Stimulated activated CD4-positive, alpha-beta T cell treated with anti-CD3 and anti-CD28 coated beads, Interleukin-15, amount 100 ng/mL, for 1 hour (primary cell): Measurements from ENCODE around the gene OR2B2.
A peak's percentile ranks its signal among the peaks of the same experiment; 100 is the strongest.

Source experiments
- DNase-seq, 2 donors: peaks; one replicate each; pipeline ENCODE4 v3.0.0-alpha.2; 2020; ENCODE audit warnings: low read depth in 1 of 2, low spot score in 1 of 2

OR2B2 gene

DNA sequence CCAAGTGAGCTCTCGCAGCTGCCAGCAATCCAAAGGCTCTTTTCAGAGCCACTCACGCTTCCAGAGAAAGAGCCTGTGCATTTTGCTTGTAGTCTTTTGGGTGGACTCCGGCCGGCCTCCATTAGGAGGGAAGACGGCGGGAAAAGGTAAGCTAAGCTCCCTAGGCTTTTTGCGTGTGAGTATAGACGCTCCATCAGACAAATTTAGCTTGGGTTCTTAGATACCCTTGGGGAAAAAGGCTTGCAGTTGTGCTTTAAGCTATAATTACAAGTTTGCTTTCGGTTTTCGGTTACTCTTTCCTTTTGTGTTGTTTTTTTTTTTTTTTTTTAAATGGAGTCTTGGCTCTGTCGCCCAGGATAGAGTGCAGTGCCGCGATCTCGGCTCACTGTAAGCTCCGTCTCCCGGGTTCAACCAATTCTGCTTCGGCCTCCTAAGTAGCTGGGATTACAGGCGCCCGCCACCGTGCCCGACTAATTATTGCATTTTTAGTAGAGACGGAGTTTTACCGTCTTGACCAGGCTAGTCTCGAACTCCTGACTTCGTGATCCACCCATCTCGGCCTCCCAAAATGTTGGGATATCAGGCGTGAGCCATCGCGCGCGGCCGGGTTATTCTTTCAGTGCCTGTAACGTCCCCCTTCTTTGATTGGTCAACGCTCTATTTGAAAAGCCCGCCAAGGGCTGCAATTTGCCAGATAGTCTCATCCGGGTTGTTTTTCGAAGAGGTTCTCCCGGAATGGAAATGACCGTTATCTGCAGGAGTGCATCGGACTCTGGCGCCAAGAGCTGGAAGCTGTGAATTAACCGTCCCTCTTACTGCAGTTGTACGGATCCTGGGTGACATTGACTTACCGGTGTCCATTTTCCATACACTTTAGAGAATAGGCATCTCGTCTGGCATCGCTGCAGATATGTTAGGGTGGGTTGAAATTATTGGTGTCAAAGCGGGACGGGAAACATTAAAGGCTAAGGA is 18.1 kb downstream of the OR2B2 start:
- DNase-seq, result peak in 1 of 2 donors; percentile 40

DNA sequence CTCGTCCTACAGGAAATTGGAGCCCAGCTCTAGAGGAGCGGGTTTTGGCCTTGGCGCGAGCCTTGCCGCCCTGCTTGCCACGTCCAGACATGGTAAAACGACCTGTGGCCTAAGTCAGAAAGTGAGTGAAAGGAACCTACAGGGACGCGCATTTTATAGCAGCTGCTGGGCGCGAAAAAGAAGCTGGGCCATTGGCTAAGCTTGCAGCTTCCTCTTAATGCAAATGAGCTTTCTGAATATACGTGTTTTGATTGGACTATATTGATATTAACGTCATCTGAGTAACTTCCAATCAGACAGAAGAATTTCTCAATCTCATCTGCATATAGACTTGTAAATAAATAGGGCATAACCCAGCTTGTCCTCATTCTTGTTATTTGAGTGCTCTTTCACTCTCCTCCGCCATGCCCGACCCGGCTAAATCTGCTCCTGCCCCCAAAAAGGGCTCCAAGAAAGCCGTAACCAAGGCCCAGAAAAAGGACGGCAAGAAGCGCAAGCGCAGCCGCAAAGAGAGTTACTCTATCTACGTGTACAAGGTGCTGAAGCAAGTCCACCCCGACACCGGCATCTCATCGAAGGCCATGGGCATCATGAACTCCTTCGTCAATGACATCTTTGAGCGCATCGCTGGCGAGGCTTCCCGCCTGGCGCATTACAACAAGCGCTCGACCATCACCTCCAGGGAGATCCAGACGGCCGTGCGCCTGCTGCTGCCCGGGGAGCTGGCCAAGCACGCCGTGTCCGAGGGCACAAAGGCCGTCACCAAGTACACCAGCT is 18.9 kb downstream of the OR2B2 start:
- DNase-seq, result peak; percentile 62 to 65

DNA sequence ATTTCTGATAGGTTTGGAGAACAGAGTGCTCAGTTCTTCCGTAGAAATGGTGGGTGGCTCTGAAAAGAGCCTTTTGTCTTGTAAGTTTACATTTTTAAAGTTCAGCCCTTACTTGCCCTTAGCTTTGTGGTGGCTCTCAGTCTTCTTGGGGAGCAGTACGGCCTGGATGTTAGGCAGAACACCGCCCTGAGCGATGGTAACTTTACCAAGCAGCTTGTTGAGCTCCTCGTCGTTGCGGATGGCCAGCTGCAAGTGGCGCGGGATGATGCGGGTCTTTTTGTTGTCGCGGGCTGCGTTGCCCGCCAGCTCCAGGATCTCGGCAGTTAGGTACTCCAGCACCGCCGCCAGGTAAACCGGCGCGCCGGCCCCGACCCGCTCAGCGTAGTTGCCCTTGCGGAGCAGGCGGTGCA is 19.5 kb downstream of the OR2B2 start:
- no peak for DNase-seq

DNA sequence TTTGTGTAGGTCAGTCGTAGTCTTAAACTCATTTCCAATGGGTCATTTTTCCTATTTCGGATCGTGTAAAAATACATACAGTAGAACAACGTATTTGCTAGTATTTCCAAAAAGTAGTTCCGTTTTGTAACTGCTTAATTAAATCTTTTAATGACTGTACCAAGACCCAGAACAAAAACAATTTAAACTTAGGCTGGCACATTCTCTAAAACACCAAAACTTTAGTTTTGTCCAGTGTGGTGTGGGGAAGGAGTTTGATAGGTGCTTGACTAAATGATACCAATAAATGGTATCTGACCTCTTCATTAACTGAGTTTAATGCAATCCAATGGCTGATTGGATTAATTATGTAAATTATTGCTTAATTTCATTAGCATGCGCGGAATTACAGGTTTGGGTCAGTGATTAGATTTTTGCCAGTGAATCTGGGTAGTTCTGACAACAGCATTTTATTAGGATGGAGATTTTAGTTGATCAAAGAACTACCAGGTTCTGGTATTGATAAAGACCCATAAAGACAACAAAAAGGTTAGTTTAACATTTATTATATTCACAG is 20.8 kb downstream of the OR2B2 start:
- DNase-seq, result no peak

DNA sequence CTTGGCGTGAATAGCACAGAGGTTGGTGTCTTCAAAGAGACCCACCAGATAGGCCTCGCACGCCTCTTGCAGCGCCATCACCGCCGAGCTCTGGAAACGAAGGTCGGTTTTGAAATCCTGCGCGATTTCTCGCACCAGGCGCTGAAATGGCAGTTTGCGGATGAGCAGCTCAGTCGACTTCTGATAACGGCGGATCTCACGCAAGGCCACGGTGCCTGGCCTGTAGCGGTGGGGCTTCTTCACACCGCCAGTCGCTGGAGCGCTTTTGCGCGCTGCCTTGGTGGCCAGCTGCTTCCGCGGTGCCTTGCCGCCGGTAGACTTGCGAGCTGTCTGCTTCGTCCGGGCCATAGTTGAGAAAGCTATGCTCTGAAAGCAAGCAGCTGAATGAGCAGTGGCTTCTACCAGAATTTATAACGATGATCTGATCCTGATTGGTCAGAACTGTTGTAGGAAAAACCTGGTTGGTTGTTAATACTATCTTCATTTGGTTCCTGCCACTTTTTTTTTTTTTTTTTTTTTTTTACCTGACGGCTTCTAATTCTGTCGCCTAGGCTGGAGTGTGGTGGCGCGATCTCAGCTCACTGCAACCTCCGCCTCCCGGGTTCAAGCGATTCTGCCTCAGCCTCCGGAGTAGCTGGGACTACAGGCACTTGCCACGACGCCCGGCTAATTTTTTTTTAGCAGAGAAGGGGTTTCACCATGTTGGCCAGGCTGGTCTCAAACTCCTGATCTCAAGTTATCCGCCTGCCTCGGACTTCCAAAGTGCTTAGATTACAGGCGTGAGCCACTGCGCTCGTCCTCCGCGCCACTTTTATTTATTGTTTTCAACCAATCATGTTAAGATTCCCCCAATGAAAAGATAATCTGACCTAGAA is 21.5 kb downstream of the OR2B2 start:
- DNase-seq, result peak in 1 of 2 donors; percentile 42

DNA sequence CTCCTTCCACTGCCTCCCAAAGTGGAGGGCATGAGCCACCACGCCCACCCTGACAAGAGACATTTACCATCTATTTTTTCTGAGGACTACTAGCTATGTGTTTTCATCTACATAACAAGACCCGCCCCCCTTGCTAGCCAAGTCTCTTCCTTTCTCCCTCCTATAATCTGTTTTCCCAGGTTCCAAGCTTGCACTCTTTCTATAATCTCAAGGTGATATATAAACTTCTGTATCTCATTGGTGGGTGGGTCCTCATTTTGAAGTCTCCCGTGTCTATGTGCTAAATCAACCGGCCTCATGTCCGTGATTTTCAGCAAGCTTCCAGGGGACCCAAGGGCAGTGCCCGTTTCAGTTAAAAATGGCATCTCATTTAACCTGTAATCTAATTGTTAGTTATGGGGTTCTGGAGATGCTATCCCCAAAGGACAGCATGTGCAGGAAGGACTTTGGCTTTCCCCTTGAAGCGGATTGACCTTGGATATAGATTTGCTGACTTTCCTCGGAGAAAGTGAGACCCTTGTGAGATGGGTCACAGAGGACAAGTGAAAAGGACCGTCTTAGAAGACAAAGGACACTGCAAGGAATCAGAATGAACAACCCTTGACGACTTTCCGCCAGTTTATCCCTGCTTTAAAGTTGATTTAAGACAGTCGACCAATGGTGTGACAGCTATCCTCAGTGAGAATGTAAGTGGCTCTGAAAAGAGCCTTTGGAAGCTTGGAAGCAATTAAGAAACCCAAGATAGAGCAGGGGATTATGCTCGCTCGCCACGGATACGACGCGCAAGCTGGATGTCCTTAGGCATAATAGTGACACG is 22.4 kb downstream of the OR2B2 start:
- DNase-seq, result no peak

DNA sequence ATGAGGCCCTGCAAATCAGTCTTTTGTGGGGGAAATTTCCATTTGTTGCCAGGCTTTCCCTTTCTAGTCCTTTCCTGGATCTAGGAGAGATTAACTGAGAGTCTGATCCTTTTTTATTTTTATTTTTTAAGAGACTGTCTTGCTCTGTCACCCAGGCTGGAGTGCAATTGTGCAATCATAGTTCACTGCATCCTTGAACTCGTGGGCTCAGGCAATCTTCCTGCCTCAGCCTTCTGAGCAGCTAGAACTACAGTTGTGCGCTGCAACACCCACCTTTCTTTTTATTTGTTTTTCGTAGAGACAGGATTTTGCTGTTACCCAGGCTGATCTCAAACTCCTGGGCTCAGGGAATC is 22.9 kb downstream of the OR2B2 start:
- no peak for DNase-seq

DNA sequence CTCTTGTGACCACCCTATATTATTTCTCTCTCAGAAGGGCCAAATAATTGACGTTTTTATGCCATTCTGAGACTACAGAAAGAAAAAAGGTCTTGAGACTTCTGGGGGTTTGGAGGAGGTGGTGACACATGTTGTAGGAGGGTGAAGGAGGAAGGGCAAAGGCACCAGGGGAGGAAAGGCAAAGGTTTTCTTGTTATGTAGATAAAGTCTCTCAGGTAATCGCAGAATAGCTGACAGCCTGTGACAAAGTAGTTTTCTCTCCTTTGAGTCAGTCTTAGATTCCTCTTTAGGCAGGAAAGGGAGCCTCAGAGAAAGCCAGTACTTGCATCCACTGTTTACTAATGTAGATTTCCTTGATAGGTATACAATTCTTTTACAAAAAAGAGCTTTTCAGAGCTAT is 23.6 kb downstream of the OR2B2 start:
- no peak for DNase-seq

DNA sequence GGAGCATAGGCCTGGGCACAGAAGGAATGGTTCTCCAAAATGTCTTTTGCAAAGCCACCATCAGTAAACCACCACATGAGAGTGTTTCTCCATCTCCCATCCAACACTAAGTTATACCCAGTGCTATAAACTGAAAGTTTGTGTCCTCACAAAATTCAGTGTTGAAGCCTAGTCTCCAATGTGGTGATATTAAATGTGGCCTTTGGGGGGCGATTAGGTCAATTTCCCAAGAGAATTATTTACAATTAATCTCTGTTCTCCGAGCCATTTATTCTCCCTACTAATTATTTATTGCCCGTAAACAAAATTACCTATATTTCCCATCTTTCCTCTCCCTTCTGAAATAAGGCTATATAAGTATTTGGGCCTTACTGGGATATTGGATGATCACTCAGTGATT is 26.1 kb downstream of the OR2B2 start:
- no peak for DNase-seq

DNA sequence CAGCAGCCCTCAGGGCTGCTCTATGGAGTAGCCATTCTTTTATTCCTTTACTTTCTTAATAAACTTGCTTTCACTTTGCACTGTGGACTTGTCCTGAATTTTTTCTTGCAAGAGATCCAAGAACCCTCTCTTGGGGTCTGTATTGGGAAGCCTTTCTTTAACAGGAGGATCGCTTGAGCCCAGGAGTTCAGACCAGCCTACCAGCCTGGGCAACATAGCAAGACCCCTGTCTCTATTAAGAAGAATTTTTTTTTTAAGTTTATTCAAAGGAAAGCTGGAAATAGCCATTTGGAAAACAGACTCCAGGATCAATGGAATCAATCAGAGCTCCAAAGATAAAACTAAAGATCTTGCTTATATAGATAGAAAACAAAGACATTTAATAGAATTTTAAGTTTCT is 29.1 kb downstream of the OR2B2 start:
- no peak for DNase-seq

DNA sequence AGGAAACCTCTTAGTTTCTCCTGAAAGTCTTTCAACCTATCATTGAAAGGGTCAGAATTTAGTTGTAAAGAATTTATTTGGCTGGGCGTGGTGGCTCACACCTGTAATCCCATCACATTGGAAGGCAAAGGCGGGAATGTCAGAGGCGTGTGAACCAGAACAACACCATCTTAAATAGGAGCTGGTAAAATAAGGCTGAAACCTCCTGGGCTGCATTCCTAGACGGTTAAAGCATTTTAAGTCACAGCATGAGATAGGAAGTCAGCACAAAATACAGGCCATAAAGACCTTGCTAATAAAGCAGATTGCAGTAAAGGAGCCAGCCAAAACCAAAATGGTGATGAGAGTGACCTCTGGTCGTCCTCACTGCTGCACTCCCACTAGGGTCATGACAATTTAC is 29.6 kb downstream of the OR2B2 start:
- no peak for DNase-seq

DNA sequence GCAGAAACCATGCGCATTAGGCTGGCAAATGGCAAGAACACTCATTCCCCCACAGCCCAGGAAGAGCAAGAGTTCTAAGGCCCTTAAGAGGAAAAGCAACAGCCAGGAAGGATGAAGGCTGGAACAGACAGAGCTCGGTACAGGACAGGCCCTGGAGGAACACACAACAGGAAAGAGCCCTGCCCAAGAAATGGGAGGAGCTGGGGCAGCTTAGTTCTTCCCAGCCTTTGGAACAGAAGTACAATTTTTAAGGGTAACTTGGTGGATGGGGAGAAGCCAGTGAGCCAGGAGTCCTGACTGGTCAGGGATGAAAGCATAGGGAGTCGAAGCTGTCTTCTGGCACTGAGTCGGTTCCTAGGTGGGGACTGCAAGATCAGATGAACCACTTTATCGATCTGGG is 32.4 kb downstream of the OR2B2 start:
- no peak for DNase-seq

DNA sequence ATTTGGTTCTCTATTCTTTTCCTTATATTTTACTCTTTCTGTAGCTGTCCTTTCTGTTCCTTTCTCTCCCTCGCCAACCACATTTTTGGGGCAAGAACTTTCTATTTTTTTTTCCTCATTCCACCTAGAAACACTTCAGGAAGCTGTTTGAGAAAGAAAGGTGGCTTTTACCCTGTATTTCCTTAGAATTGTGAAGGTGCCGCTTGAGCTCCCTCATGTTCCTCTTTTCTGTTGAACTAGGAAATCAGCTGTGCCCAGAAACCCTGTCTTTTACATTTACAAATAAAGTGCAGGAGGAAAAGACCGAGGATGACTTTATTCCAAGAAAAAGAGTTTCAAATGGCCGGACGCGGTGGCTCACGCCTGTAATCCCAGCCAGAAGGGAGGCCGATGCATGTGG is 38.2 kb downstream of the OR2B2 start:
- no peak for DNase-seq

DNA sequence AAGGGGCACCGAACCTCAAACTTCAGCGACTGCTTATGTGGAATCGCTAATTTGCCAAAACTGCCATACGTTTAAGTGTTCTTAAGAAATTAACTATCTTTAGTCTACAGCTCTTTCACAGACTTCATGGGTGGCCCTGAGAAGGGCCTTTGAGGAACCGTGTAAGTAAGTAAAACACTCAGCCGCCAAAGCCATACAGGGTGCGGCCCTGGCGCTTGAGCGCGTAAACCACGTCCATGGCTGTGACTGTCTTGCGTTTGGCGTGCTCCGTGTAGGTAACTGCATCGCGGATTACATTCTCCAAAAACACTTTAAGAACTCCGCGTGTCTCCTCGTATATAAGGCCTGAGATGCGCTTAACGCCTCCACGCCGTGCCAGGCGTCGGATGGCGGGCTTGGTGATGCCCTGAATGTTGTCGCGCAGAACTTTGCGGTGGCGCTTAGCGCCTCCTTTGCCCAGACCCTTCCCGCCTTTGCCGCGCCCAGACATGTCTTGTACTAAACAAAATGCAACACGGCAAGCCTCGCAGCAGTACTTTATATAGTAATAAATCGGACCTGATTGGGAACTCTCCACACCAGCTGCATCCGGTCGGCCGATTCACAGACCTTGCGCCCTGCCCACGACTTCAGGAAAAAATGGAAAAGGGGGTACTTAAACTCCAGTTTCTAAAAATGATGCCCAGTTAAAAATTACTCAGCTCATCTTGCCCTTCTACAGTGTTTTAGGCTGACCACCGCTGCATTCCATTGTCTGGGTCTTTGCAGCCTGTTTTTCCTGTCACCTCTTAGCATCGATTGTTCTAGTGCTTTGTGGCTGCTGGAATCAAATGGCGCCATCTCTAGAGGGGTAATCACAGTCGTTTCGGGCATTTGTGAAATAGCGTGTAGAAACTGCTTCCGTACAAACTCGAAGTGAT is 38.9 kb downstream of the OR2B2 start:
- peak in 1 of 2 donors; percentile 32 for DNase-seq

DNA sequence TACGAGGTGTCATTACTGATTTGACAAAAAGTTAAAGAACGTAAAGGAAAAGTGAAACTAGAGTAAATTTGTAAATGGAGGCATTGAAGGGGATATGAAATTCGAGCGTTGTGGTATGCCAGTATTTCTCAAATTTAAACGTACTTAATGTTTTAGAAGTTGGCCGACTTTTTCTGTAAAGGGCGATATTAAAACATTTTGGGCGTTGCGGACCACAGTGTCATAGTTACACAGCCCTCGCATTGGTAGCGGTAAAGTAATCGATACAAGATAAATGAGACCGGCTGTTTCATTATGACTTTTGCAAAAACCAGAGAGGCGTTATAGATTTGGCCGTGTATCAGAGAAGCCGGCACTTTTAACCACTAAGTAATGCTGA is 39.6 kb downstream of the OR2B2 start:
- no peak for DNase-seq

DNA sequence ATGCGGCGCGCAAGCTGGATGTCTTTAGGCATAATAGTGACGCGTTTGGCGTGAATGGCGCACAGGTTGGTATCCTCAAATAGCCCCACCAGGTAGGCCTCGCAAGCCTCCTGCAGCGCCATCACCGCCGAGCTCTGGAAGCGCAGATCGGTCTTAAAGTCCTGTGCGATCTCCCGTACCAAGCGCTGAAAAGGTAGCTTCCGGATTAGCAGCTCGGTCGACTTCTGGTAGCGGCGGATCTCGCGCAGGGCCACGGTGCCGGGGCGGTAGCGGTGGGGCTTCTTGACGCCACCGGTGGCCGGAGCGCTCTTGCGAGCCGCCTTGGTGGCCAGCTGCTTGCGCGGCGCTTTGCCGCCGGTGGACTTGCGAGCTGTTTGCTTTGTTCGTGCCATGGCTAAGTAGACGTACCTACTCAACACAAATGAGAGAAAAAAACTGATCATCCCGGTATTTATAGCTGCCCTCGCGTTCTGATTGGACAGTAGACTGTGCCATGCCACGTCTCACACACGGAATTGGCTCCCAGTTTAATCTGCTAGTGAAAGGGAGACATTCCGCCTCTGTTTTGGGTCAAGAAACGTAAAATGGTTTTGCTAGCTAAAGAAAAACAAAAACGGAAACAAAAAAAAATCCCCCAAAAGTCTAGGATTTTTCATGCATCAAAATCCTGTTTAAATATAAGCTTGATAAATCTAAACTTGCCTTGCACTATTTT is 40.1 kb downstream of the OR2B2 start:
- DNase-seq, result peak in 1 of 2 donors; percentile 68

DNA sequence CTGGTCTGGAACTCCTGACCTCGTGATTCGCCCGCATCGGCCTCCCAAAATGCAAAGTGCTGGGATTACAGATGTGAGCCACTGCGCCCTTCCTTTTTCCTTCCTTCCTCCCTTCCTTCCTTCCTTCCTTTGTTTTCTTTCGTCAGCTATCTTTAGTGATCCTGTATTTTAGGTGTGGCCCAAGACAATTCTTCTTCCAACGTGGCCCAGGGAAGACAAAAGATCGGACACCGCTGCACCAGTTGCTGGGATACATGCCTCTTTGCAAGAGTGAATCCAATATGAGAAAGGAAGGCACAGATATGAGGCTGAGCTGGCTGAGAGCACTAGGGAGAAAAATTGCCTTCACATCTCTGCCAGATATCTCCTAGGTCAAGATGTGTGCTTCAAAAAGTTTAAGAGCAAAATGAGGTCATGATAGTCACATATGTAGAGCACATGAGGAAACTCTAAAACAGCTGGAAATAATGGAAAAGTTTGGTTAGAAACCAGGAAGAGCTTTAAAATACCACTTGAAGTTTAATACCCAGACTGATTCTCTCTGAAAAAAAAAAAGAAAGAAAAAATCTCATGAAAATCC is 41.8 kb downstream of the OR2B2 start:
- DNase-seq, result no peak

DNA sequence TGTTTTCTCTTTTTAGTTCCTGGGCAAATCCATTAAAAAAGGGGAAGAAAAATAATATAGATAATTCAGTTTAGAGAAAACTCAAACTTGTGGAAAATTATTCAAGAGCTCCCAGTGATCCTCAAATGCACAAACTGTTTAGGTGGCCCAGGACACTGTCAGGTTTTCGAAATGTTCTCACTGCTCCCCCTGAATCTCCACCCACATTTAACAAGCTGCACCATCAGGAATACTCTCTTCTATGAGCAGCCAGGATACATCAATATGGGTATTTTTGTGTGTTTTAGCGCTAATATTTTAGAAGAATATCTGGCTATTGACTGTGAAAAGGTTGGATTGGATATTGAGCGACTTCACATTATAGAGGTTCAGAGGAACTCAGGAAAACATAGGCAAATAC is 43.9 kb downstream of the OR2B2 start:
- DNase-seq, result no peak
